ENCODE results near the gene AMMECR1.

The AMMECR1 gene

GRCh38 chrX:110219920-110220319 lies 98.0 kb downstream of the AMMECR1 start:
- no peak for TF ChIP-seq ZNF274 (IDR thresholded peaks at IDR 0.05; ENCODE audit: low read depth, low read length)
- no peak overlapping the region for H3K4me3 ChIP-seq (ENCODE audit: low read length)

GRCh38 chrX:110218591-110218990 lies 99.3 kb downstream of the AMMECR1 start:
- no peak for TF ChIP-seq ZNF274 (IDR thresholded peaks at IDR 0.05; ENCODE audit: low read depth, low read length)
- no peak overlapping the region for H3K4me3 ChIP-seq (ENCODE audit: low read length)

GRCh38 chrX:110216027-110216426 lies 101.9 kb downstream of the AMMECR1 start:
- TF ChIP-seq ZNF274 (IDR thresholded peaks at IDR 0.05; ENCODE audit: low read depth, low read length) = no peak
- no peak overlapping the region for H3K4me3 ChIP-seq (ENCODE audit: low read length)

- H3K4me3 ChIP-seq (ENCODE audit: low read length) = no peak overlapping the region
- TF ChIP-seq ZNF274 (IDR thresholded peaks at IDR 0.05; ENCODE audit: low read depth, low read length) = no peak
These were observed 102.5 kb downstream of the AMMECR1 start for GRCh38 chrX:110215411-110215810.

- TF ChIP-seq ZNF274 (IDR thresholded peaks at IDR 0.05; ENCODE audit: low read depth, low read length) = no peak
- no peak overlapping the region for H3K4me3 ChIP-seq (ENCODE audit: low read length)
These were observed 103.2 kb downstream of the AMMECR1 start for GRCh38 chrX:110214684-110215083.

GRCh38 chrX:110213183-110213582 lies 104.7 kb downstream of the AMMECR1 start:
- no peak overlapping the region for H3K4me3 ChIP-seq (ENCODE audit: low read length)
- no peak for TF ChIP-seq ZNF274 (IDR thresholded peaks at IDR 0.05; ENCODE audit: low read depth, low read length)

GRCh38 chrX:110212299-110212698 lies 105.6 kb downstream of the AMMECR1 start:
- H3K4me3 ChIP-seq (ENCODE audit: low read length) = no peak overlapping the region
- no peak for TF ChIP-seq ZNF274 (IDR thresholded peaks at IDR 0.05; ENCODE audit: low read depth, low read length)

- H3K4me3 ChIP-seq (ENCODE audit: low read length) = no peak overlapping the region
- TF ChIP-seq ZNF274 (IDR thresholded peaks at IDR 0.05; ENCODE audit: low read depth, low read length) = no peak
These were observed 106.5 kb downstream of the AMMECR1 start for GRCh38 chrX:110211340-110211739.

- H3K4me3 ChIP-seq (ENCODE audit: low read length) = no peak overlapping the region
- no peak for TF ChIP-seq ZNF274 (IDR thresholded peaks at IDR 0.05; ENCODE audit: low read depth, low read length)
These were observed 107.3 kb downstream of the AMMECR1 start for GRCh38 chrX:110210417-110211139.

GRCh38 chrX:110208092-110208491 lies 109.8 kb downstream of the AMMECR1 start:
- TF ChIP-seq ZNF274 (IDR thresholded peaks at IDR 0.05; ENCODE audit: low read depth, low read length) = no peak
- no peak overlapping the region for H3K4me3 ChIP-seq (ENCODE audit: low read length)

GRCh38 chrX:110204986-110205385 lies 112.9 kb downstream of the AMMECR1 start:
- no peak overlapping the region for H3K4me3 ChIP-seq (ENCODE audit: low read length)
- TF ChIP-seq ZNF274 (IDR thresholded peaks at IDR 0.05; ENCODE audit: low read depth, low read length) = no peak

GRCh38 chrX:110201799-110202198 lies 116.1 kb downstream of the AMMECR1 start:
- H3K4me3 ChIP-seq (ENCODE audit: low read length) = no peak overlapping the region
- no peak for TF ChIP-seq ZNF274 (IDR thresholded peaks at IDR 0.05; ENCODE audit: low read depth, low read length)

GRCh38 chrX:110194977-110195376 lies 122.9 kb downstream of the AMMECR1 start:
- no peak for TF ChIP-seq ZNF274 (IDR thresholded peaks at IDR 0.05; ENCODE audit: low read depth, low read length)
- H3K4me3 ChIP-seq (ENCODE audit: low read length) = no peak overlapping the region

GRCh38 chrX:110192516-110192915 lies 125.4 kb downstream of the AMMECR1 start:
- no peak for TF ChIP-seq ZNF274 (IDR thresholded peaks at IDR 0.05; ENCODE audit: low read depth, low read length)
- H3K4me3 ChIP-seq (ENCODE audit: low read length) = no peak overlapping the region

GRCh38 chrX:110188701-110189558 lies 129.0 kb downstream of the AMMECR1 start:
- TF ChIP-seq ZNF274 (IDR thresholded peaks at IDR 0.05; ENCODE audit: low read depth, low read length) = no peak
- no peak overlapping the region for H3K4me3 ChIP-seq (ENCODE audit: low read length)
